Measurements from ENCODE around the gene PLCB4. TPM values are rescaled to one million over a fixed set of nuclear protein-coding genes. Genes with fewer than 3 reads are reported as not detected.

The PLCB4 gene
- total and polyA plus RNA-seq, 7 donors, result 0.90 to 6.7 (median 2.1) TPM

DNA sequence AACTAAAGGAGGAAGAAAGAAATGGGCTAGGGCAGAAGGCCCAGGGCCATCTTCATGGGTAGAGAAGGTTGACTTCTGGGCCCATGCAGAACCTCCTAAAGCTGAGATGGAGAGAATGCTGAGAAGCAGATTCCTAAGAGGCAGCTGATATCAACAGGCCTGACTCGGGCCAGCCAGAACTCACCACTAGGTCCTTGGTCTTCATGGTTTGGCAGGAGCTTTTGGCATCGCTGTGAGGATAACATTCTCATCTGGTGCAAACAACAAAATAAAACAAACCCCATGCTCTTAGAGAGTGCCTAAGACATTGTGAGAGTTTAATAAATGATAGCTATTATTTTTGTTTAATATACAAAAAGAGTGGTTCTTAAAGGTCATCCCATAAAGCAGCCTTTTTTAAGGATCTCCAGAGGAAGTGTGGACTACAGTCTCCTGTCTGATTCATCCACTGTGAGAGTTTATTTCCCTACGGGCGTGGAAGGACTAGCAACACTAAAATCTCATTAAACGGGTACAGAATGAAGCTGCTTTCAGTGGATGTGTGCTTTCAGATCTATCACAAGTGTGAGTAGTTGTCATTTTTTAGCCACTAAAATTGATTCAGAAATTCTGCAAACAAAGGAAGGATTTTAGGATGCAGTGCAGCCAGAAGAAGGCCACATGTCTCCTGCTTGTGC is 160.0 kb downstream of the PLCB4 start:
- DNase-seq (no peak), ATAC-seq (no peak)
- no peak overlapping the region for H3K27ac ChIP-seq
- H3K27me3 ChIP-seq (ENCODE audit: insufficient read depth in 3 of 3, low read length in 2 of 3), result no peaks in the 10 kb centered on the region
- 51 to 64% (median 56%) methylated on average over 5 of the region's 5 CpGs for WGBS, 3 donors
- no peak overlapping the region for H3K4me3 ChIP-seq
- TF ChIP-seq, protein P1, sequence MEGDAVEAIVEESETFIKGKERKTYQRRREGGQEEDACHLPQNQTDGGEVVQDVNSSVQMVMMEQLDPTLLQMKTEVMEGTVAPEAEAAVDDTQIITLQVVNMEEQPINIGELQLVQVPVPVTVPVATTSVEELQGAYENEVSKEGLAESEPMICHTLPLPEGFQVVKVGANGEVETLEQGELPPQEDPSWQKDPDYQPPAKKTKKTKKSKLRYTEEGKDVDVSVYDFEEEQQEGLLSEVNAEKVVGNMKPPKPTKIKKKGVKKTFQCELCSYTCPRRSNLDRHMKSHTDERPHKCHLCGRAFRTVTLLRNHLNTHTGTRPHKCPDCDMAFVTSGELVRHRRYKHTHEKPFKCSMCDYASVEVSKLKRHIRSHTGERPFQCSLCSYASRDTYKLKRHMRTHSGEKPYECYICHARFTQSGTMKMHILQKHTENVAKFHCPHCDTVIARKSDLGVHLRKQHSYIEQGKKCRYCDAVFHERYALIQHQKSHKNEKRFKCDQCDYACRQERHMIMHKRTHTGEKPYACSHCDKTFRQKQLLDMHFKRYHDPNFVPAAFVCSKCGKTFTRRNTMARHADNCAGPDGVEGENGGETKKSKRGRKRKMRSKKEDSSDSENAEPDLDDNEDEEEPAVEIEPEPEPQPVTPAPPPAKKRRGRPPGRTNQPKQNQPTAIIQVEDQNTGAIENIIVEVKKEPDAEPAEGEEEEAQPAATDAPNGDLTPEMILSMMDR (IDR thresholded peaks at IDR 0.05), result no peak
- H3K4me1 ChIP-seq, result peaks cover 26% of the 10 kb centered on the region
- no peaks in the 10 kb centered on the region for H3K9me3 ChIP-seq
- no peaks in the 10 kb centered on the region for H3K36me3 ChIP-seq (ENCODE audit: insufficient read depth in 1 of 2, low read depth in 1 of 2)
- intact Hi-C loops (cut with DNase I), result loop anchor here (10.0 kb wide), 2 partner anchors 106 to 126 kb away; no protein-coding TSS in a partner anchor

DNA sequence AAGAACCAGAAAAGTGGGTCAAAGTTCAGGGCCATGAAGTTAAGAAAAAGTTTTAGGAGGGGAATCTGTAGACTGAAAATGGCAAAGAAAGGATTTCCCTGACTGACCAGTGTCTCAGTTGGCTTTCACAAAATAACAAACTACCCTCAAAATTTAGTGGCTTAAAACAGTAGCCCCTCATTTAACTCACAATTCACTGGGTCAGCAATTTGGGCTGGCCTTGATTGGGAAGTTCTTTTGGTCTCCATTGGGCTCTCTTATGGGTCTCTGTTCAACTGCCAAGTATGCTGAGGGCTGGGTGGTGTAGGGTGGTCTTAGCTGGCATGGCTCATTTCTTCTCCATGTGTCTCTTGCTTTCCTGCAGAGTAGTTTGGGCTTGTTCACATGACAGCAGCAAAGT is 161.5 kb downstream of the PLCB4 start:
- H3K4me1 ChIP-seq, result peaks cover 18% of the 10 kb centered on the region
- ATAC-seq, result no peak
- DNase-seq, result no peak
- H3K36me3 ChIP-seq (ENCODE audit: insufficient read depth in 1 of 2, low read depth in 1 of 2), result no peaks in the 10 kb centered on the region
- no peaks in the 10 kb centered on the region for H3K27me3 ChIP-seq (ENCODE audit: insufficient read depth in 3 of 3, low read length in 2 of 3)
- intact Hi-C loops (cut with DNase I), result no loop called here
- H3K9me3 ChIP-seq, result no peaks in the 10 kb centered on the region
- TF ChIP-seq, protein P1 (IDR thresholded peaks at IDR 0.05), result no peak
- no peak overlapping the region for H3K27ac ChIP-seq
- no peak overlapping the region for H3K4me3 ChIP-seq

DNA sequence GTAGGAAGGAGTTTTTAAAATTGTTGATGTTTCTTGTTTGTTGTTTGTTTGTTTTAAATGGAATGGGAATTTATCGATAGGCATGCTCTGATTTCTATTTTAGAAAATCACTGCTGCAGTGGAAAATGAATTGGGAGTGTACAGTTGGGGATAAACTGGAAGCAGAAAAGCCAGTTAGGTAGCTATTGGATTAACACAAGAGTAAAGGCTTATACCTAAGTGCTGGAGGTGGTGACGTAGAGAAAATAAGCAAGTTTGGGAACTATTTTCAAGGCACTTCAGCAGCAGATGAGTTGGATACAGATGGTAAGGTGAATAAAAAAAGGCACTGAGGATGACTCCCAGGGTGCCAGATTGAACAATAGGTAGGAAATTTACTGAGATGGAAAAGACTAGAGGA is 164.9 kb downstream of the PLCB4 start:
- Histone ChIP-seq H3K27me3 (ENCODE audit: insufficient read depth in 3 of 3, low read length in 2 of 3) (no peaks in the 10 kb centered on the region), H3K4me1 (peaks cover 4% of the 10 kb centered on the region), H3K9me3 (no peaks in the 10 kb centered on the region), H3K27ac (no peak overlapping the region), H3K36me3 (ENCODE audit: insufficient read depth in 1 of 2, low read depth in 1 of 2) (no peaks in the 10 kb centered on the region), H3K4me3 (no peak overlapping the region)
- 91 to 99% (median 98%) methylated on average over 2 of the region's 2 CpGs for WGBS, 3 donors
- TF ChIP-seq, protein P1 (IDR thresholded peaks at IDR 0.05), result no peak
- no peak for ATAC-seq
- intact Hi-C loops (cut with DNase I), result no loop called here
- no peak for DNase-seq

DNA sequence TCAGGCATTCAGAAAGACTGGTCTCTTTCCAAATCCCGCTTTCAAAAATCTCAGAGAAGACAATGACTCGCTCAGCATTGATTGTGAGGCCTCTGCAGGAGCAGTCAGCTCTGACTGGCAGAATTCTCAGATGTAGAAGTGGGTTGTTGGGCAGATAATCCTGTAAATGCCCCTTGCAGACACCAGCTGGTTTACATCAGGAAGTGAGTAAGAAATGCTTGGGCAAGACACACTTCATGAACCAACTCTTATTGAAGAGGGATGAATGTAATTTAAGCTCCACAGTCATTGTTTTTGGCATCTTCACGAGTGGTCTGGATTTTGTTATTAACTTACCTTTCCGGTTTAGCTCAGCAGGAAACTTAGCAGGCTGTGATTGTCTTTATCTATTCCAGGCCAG is 166.6 kb downstream of the PLCB4 start:
- DNase-seq, result no peak
- intact Hi-C loops (cut with DNase I), result no loop called here
- no peaks in the 10 kb centered on the region for H3K36me3 ChIP-seq (ENCODE audit: insufficient read depth in 1 of 2, low read depth in 1 of 2)
- 66 to 83% (median 72%) methylated on average over 4 of the region's 4 CpGs for WGBS, 3 donors
- H3K9me3 ChIP-seq, result no peaks in the 10 kb centered on the region
- no peaks in the 10 kb centered on the region for H3K4me1 ChIP-seq
- H3K27ac ChIP-seq, result no peak overlapping the region
- no peak overlapping the region for H3K4me3 ChIP-seq
- ATAC-seq, result no peak
- TF ChIP-seq, protein P1 (IDR thresholded peaks at IDR 0.05), result no peak
- no peaks in the 10 kb centered on the region for H3K27me3 ChIP-seq (ENCODE audit: insufficient read depth in 3 of 3, low read length in 2 of 3)

DNA sequence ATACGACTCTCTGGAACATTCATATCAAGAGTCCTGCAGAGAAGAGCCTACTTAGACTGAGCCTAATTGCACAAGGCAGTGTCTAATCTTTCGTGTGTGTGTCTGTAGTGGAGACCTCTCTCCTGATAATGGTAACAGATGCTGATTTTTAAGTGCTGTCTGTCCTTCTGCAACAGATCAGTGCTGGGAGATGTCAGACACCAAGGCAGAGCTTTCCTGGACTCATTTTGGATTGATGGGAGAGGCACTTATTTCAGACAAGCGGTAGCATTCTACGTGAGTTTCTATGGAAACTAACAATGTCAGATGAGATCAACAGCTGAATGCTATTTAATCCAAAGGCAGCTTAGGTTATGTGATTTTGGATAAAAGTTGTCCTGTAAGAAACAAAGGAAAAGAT is 167.6 kb downstream of the PLCB4 start:
- intact Hi-C loops (cut with DNase I), result no loop called here
- H3K4me1 ChIP-seq, result peaks cover 2% of the 10 kb centered on the region
- H3K36me3 ChIP-seq (ENCODE audit: insufficient read depth in 1 of 2, low read depth in 1 of 2), result no peaks in the 10 kb centered on the region
- H3K4me3 ChIP-seq, result no peak overlapping the region
- no peak overlapping the region for H3K27ac ChIP-seq
- H3K9me3 ChIP-seq, result no peaks in the 10 kb centered on the region
- TF ChIP-seq, protein P1 (IDR thresholded peaks at IDR 0.05), result no peak
- no peak for DNase-seq
- no peak for ATAC-seq
- 67 to 74% (median 69%) methylated on average over 4 of the region's 4 CpGs for WGBS, 3 donors
- no peaks in the 10 kb centered on the region for H3K27me3 ChIP-seq (ENCODE audit: insufficient read depth in 3 of 3, low read length in 2 of 3)

Measured in psoas muscle (tissue), 8 donors.